Fibroblast of skin of abdomen (primary cell): ENCODE results near the gene KIRREL3.

ENCODE experiments used
- DNase-seq: peaks from one replicate; pipeline ENCODE4 v3.0.0-alpha.2; 2013

The KIRREL3 gene

GRCh38 chr11:126864934-126865333, 135.6 kb downstream of the KIRREL3 start:
- no peak for DNase-seq

DNA sequence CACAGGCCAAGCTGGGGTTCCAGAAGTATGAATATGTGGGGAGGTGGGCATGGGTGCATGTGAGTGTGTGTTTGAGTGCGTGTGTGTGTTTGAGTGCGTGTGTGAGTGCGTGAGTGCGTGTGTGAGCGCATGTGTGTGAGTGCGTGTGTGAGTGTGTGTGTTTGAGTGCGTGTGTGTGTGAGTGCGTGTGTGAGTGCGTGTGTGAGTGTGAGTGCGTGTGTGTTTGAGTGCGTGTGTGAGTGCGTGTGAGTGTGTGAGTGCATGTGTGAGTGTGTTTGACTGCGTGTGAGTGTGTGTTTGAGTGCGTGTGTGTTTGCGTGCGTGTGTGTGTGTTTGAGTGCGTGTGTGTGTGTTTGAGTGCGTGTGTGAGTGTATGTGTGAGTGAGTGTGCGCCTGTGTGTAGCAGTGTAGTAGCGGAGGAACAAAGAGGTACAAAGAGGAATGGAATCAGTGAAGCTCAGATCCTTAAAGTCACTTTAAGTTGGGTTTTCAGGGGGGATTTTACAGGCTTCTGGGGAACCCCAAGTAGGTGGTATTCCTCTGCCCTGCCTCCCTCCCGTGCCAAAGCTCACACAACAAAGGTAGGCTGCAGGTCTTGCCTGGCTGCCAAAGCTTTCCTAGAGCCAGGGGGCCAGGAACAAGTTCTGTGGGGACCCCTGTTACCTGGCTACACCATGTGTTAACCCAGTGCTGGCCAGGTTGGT, 137.1 kb downstream of the KIRREL3 start:
- no peak for DNase-seq

DNA sequence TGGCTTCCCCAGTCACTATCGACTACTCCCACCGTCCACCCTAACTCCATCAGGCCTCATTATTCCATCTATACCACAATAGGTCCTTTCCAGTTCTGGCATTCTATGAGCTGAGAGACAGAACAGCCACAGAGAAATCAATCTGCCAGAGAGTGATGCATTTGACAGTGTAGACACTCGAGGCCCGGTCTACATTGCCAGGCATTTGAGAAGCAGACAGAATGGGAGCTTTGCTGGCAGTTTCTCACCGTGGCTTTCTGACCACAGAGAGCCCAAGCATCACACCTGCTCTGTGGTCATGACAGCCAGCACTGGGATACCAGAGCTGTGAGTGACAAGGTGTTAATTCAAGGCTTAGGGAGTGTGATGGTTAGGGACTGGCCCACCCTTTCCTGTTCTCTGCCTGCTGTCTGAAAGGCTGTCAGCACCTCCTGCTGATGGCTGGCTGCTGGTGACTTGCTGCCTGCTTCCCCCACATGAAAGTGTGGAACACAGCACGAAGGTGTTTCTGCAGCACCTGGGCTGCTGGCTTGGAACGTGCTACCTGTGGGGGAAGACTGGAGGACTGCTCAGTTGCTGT, 137.8 kb downstream of the KIRREL3 start:
- DNase-seq = no peak

DNA sequence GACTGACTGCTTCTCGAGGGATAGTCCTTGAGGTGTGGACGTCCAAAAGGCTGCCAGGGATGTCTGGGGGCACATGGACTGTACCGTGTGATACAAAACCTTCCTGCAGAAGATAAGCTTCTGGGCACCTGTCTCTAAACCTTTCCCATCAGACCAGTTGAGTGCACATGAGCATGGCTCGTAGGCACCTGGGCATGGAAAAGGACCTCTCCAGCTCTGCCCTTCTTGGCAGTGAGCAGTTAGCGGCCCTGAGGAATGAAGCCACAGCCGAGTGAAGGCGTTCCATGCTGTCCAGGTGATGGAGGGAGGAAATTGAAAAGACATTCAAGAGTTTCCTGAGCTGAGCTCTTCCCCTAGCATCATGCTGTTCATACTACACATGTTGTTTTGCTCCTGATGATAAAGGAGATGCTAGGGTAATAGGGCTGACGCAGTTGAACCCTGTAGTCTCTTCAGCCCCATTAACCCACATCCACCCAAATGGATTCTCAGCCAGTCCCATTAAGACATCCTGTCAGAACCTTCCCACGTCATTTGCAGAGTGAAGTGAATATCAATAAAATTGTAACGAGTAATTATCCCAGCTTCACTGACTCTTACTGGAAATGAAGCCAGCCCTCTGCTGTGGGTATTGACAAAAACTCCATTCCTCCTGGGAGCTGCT, 138.6 kb downstream of the KIRREL3 start:
- DNase-seq = no peak

DNA sequence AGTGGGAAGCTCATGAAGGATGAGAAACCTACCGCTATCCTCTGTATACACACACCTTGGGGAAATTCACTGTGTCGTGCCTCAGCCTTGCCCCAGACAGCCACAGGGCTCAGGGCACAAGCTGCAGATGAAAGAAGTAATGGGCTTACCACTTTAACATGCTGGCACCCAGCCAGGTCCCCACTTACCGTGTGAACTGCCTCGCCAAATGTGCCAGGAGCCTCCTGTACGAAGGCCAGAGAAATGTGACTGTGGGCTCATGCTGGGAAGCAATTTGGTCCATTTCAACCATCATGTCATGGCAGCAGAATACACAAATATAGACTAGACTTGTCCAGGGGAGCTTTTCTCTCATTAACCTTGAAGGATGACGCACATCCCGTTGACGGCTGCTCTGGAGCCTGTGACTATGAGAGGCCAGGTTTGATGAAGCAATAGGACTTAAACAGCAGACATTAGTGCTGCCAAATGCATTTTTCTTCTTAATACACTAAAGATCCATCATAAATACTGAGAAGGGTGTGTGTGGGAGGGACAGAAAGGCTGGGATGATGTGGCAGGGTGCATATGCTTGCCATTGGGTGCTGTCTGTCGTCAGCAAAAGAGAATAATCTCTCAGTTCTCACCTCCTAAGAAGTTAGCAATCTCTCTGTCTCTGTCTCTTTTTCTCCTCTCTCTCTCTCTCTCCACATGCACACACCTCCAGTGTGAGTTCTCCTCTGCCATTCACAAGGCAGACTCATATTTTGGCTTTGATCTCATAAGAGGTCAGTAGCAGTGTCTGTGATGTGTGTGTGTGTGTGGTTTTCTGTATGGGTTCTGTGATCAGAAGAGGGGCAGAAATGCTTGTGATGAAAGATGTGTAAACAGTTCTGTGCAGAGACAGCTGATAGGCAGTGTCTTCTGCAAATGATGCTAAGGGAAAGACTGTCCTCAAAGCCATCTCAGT, 142.4 kb downstream of the KIRREL3 start:
- peak; percentile 49 for DNase-seq

DNA sequence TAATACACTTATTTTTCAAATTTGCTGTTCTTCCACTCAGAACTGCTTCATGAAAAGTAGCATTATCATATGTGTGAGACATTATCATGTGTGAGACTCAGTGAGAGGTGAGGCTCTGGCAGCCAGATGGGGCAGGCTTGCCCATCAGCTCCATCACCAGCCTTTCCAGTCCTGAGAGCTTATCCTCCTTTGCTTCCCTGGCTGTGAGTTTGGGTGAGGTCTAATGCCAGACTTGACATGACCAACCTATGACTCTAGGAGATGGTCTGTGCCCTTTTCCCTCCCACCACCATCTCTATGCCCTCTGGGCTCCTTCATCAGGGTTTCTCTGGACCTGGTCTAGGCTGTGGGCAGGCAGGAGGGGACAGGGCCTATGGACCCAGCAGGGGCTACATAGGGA, 145.0 kb downstream of the KIRREL3 start:
- DNase-seq = no peak

- peak; percentile 17 for DNase-seq
Measured at GRCh38 chr11:126853732-126854131, 146.8 kb downstream of the KIRREL3 start.

GRCh38 chr11:126844789-126845188, 155.8 kb downstream of the KIRREL3 start:
- no peak for DNase-seq

GRCh38 chr11:126843096-126843495, 157.5 kb downstream of the KIRREL3 start:
- DNase-seq = no peak

GRCh38 chr11:126841999-126842398, 158.6 kb downstream of the KIRREL3 start:
- DNase-seq = no peak

- DNase-seq = no peak
Measured at GRCh38 chr11:126840975-126841374, 159.6 kb downstream of the KIRREL3 start.

- DNase-seq = peak; percentile 51
Measured at GRCh38 chr11:126840201-126840886, 160.2 kb downstream of the KIRREL3 start.

DNA sequence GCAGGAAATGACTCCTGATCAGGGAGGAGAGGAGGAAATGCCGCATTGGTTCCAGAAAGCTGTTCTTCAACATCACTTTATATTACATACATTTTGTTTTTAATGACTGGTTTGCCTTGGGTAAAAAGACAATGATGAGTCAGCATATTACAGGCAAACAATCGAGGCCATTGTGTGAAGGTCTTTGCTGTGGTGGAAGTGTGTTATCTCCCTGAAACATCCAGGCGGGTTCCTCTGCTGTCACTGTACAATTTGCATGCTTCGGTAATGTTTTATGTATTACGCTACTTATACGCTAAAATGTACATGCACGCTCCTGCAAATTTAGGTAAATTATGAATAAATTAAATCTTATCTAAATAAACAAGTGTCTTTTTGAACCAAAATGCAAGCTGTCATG, 161.1 kb downstream of the KIRREL3 start:
- DNase-seq = no peak

DNA sequence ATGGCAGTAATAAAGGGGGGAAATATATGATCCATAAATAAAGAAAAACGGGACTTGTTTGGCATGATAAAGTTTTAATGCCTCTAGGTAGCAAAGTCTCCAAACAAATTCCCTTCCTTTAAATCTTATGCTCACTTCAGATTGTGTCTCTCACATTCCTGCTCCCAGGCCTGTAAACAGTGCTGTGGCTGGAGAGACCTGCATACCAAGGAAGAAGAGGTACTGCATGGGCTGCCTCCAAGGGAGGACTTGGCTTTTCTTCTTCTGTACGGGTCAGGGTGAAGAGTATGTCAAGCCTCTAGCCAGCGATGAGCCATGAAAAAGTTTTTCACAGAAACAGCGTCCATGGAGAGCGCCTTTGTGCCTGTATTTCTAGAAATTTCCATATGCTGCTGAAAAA, 161.8 kb downstream of the KIRREL3 start:
- DNase-seq = no peak

GRCh38 chr11:126837581-126837980, 163.0 kb downstream of the KIRREL3 start:
- DNase-seq = no peak

GRCh38 chr11:126834573-126834972, 166.0 kb downstream of the KIRREL3 start:
- DNase-seq = no peak

DNA sequence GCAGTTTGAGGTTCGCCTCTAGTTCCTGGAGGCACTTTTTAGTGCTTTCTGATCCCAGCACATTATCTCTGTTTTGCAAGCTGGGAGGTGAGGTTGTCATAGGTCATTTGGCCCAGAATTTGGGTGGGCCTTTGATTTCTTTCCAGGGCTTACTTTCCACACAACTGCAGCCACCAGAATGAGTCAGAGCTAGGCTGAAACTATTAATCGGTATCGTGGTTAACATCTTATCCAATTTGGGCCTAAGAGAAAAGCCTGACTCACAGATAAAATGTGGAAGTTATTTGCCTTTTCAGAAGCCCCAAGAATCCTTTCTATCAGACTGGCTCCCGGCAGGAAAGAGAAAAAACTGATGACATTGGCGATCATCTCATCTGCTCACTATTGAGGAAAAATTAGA, 166.4 kb downstream of the KIRREL3 start:
- DNase-seq = peak; percentile 93

- no peak for DNase-seq
Measured at GRCh38 chr11:126833065-126833464, 167.5 kb downstream of the KIRREL3 start.

DNA sequence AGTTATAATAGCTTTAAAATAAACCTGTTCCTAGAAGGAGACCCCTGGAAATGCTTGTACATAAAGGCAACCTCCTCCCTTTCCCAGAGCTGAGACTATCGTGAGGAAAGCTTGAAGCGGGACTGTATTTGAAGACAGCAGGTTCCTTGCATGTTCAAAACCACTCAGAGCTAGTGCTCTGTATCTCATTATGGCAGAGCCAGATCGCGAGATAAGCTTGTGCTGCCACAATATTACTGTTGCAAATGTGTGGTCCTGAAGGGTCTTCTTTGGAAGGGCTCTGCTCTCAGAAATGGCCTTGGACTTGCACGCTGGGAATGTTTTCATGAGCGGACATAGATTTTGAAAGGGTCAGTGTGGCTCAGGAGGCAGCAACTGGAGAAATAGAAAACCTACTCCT, 168.2 kb downstream of the KIRREL3 start:
- DNase-seq = no peak

- peak; percentile 38 for DNase-seq
Measured at GRCh38 chr11:126830216-126830806, 170.3 kb downstream of the KIRREL3 start.

DNA sequence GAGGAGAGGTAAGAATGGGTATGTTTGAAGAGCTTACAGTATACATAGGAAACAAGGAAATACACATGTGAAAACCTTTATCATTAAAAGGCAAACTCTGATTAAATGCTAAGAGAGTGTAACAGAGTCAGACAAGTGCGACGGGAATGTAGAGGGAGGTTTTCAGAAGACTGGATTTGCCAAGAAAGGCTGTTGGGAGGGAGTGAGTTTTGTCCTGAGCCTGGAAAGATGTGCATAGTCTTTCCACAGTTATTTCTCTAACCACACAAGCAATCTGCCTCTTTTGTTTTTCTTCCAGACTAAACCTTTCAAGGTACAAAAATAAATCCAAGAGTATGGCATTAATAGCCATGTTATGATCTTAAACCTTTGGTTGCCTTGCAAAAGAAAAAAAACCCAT, 170.9 kb downstream of the KIRREL3 start:
- DNase-seq = no peak
